HS-27A (cell line): ENCODE measurements around the gene ABHD17A.

ENCODE experiments used
- DNase-seq: peaks from one replicate; pipeline ENCODE4 v3.0.0-alpha.2; 2012; ENCODE audit warnings: low read depth, missing footprints

The ABHD17A gene

GRCh38 chr19:1853295-1854038 is 31.8 kb downstream of the ABHD17A start:
- no peak for DNase-seq

DNA sequence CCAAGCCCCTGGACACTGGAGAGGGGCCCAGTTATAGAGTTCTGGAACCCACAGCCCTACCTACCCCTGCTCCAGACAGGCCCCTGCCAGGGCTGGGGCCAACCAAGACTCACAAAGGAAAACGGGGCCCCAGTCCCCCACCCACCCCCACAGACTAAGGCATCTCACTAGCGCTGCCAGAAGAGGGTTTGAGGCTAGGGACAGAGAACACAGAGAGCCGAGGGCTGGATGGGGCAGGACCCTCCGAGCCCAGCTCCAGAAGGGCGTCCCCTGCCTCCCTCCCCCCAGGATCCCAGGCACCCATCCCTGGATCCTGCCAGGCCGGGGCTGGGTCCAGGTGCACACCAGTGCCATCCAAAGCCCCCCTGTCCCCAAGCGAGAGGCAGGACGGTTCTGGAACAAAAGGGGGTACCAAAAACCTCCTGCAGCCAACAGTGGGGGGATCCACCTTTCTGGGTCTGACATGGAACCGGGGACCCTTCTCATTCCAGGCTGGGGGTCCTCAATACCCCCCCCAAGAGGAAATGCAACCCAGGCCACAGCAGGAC is 32.6 kb downstream of the ABHD17A start:
- no peak for DNase-seq

GRCh38 chr19:1851654-1852580 is 33.4 kb downstream of the ABHD17A start:
- no peak for DNase-seq

DNA sequence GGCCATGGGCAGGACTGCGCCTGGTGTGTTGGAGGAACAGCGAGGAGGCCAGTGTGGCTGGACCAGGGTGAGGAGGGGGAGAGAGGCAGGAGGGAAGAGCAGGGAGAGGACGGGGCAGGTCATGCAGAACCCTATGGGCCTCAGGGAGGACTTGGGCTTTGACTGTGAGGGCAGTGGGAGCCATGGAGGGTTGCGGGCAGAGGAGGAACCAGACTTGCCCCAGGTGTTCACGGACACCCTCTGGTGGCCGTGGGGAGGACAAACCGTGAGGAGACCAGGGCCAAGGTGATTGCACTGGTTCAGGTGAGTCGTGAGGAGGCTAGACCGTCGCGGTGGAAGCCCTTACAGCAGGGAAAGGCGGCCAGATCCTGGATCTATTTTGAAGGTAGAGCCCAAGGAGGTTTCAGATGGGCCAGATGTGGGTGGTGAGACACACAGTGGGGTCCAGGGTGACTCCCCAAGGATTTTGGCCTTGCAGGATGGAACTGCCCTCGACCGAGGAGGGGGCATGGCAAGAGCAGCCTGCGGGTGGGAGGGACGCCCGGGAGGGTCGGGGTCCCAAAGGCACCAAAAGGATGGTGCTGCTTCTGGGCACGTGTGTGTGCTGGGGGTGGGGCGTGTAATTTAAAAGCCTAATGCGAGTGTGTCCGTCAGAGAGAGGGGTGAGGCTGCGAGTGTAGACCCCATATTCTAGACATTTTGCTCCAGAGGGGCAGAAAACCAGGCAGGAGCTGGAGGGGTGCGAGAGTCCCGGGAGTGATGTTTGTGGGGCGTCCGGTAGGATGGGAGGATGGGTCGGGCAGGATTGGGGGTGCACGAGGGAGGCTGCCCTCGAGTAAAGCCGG is 34.3 kb downstream of the ABHD17A start:
- DNase-seq, result no peak

DNA sequence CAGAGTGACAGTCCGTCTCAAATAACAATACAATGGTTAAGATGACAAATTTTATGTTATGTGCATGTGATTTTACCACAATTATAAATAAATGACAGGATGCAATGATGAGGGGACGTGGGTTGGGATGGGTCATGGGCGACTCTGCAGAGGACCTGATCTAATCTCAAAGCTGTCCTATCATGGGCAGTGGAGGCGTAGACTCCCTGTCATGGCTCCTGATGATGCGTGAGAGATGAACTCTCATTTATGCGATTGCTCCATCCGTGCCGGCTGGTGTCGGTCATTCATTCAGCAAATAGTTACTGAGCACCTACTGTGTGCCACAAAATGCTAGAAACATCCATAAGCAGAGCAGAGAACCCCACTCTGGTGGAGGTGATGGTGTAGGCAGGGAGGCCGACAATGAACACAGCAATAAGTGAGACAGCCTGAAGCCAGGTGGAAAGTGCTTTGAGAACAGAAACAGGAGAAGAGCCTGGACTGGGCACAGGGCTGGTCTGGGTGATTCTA is 35.4 kb downstream of the ABHD17A start:
- DNase-seq, result no peak

DNA sequence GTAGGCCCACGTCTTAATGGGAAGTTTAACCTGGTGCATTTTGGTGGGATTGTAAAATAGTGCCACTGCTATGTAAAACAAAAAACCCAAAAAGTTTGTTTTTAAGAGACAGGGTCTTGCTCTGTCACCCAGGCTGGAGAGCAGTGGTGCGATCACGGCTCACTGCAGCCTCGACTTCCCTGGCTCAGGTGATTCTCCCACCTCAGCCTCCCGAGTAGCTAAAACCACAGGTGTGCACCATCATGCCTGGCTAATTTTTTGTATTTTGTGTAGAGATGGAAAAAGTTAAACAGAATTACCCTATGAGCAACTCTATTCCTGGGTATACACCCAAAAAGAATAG is 36.2 kb downstream of the ABHD17A start:
- no peak for DNase-seq

DNA sequence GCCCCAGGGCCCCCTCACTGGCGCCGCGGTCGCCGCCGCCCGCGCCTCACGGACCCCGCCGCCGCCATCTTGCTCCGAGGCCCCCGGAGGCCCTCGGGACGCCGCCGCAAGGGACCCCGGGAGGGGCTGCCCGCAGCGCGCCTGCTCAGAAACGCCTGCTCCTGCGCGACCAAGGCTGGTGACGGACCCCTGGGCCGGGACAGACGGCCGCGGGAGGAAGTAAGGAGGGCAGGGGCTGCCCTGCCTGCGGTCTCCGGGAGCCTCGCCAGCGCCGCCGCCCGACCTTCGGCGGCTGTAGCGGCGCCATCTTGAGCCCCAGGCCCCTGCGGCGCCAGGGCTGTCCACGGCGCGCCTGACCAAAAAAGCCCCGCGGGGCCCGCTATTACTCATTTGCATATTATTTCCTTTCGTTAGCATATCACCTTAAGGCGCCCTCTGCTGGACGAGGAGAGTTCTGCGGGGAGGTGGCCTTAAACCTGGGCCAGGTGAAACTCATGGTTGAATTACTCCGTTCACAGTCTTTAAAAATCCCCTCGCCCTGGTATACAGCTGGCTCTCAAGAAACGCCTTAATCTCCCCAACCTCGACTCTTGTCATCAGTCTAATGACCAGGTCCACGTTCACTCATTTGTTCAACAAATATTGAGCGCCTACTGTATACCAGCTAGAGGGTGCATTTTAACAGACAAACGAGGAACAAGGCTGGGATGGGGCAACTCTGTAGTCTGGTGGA is 36.7 kb downstream of the ABHD17A start, which contains the start of gene REXO1:
Gene REXO1 (minus strand): TSS at position 85 of the 733 bp plus-strand sequence. CDS start 125 bp downstream, outside the sequence.
- DNase-seq, result peak; percentile 79

- DNase-seq, result no peak
Measured at GRCh38 chr19:1847684-1848398, 37.5 kb downstream of the ABHD17A start.

DNA sequence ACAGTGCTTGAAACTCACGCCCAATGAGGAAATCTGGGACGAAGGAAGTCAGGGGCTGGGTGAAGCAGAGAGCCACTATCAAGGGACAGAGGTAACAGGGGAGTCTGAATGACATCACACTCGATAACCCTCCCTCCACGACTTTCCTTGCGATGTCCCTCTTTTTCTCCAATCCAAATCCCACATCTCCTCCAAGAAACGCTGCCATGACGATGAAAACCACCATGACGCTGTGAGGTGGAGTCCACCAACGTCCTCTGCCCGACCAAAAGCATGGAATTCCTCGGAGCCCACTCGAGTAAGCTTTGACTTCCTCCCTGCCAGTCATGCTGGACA is 38.0 kb downstream of the ABHD17A start:
- no peak for DNase-seq

DNA sequence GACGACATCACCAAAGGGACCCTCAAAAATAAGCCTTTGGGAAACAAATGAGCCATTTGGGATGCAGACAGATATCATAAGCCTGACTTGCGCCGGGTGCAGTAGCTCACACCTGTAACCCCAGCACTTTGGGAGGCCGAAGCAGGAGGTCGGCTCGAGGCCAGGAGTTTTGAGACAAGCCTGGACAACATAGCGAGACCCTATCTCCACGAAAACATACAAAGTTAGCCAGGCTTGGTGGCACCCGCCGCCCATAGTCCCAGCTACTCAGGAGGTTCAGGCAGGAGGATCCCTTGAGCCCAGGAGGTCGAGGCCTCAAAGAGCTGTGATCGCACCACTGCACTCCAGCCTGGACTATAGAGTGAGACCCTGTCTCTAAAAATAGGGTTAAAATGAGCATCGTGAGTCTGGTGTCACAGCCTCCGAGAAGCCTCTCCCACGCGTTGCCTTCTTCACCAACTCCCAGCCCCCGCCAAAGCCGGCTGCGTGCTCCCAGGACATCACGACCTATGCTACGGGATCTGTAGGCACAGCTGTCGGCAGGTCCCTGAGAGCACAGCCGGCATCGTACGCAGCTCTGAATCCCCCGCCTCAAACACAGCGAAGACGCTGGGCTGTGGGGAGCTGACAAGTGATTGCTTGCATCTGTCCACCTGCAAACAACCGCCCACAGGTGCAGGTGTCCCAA is 38.6 kb downstream of the ABHD17A start:
- no peak for DNase-seq

DNA sequence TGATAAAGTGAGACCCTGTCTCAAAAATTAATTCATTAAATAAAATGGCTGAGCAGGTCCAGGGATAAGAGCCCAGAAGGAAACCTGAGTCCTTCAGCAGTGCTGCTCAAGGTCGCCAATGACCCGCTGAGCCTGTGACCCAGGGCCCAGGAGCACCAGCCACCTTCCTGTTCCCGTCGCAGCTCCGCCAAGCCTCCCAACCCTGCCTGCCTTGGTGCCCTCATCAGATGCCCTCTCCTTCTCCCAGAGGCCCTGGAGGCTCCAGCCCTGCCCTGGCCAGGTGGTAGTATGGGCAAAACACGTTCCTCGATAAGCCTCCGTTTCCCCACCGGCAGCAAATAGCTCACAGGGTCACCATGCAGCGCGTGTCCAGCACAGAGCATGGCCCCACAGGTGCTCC is 39.7 kb downstream of the ABHD17A start:
- DNase-seq, result no peak

- DNase-seq, result no peak
Measured at GRCh38 chr19:1845125-1845515, 40.2 kb downstream of the ABHD17A start.

DNA sequence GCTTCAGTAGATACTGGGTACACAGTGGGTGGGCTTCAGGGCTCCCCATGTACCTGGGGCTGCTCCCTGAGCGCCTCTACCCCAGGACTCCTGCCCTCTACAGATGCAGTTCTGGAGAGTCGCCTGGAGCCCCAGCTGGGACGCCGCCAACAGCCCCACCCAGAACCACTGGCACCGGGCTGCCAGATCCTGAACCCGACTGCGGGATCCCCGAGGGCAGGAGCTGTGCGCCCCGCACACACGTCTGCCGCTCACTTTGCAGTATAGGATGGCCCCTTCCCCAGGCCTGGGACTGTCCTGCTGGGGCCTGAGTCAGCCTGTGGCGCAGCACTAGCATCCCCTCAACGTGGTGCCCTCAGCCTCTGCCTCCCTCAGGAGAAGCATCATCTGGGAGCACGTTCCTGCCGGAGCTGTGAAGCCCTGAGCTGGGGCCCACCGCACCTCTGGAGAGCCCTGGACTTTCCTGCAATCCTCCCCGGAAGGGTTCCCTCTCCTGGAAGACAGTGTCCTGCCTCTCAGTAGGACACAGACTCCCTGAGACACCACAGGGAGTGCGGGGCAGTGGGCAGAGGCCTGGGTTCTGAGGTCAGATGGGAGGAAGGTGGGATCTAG is 40.7 kb downstream of the ABHD17A start:
- no peak for DNase-seq

DNA sequence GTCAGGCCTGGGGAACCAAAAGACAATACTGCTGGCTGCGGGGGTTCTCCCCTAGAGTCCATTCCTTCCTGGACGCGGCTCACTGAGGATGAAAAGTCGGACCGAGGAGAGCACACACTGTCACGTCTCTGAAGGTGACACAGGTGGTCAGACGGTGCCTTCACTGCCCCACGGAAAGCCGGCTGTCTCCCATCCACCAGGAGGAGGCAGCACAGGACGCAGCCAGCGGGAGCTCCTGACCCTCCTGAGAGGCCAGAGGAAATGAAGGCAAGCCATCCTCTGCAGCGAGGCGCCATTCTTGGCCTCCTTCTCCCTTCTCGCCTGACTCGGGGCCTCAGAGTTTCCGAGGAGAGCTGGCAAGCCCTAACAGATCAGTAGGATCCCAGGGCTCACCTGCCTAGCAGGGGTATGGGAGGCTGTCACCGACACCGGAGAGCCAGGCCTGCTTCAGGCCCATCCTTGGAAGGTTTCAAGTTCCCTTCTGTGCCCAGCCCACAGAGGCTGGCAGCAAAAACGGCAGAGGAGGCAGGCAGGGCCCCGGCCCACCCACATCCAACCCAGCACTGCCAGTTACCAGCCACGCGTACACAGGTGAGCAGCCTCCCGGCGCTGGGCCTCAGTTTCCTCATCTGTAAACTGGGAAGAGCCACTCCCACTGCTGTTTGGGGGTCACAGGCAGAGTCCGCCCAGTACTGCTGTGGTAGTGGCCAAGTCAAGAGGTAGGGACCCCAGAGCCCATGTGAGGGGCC is 41.5 kb downstream of the ABHD17A start:
- DNase-seq, result no peak

GRCh38 chr19:1843116-1843515 is 42.2 kb downstream of the ABHD17A start:
- DNase-seq, result no peak

GRCh38 chr19:1841209-1841924 is 43.9 kb downstream of the ABHD17A start:
- DNase-seq, result no peak

- DNase-seq, result no peak
Measured at GRCh38 chr19:1840541-1841115, 44.7 kb downstream of the ABHD17A start.
